NT2/D1 (cell line): ENCODE results near the gene PHF21B.

Experiments
- YY1 ChIP-seq: IDR thresholded peaks from 2 replicates; pipeline ENCODE4 v1.6.1; 2011; ENCODE audit not compliant: insufficient read length, insufficient read depth
- ZNF274 ChIP-seq: IDR thresholded peaks from 2 replicates; pipeline ENCODE4 v1.6.1; 2011; ENCODE audit warnings: mild to moderate bottlenecking, low read depth, low read length

DNA sequence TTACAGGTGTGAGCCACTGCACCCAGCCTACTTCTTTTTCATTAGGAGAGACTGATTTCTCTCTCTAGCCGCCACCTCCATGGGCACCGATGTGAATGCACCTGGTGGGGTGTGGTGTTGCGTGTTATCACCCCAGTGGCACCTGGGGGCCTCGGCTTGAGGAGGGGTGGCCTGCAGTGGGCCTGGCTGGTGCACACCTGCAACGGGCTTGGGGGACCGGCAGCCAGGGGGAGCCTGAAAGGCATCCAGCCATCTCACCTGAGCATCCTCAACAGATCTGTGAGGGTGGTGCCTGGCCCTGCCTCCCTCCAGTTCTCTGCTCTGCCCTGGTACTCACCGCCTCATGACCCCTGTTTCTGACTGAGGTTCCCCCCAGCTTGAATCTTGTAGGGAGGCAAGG, 148.6 kb downstream of the PHF21B start:
- TF ChIP-seq YY1: no peak
- TF ChIP-seq ZNF274: no peak
